Nephron (organoid): Measurements from ENCODE around the gene FUT6.
"Not testable (repeated sequence)": the region's sequence is repeated elsewhere in the genome, so short reads cannot be mapped to it uniquely, and the experiment has no call there.

Experiments
- H3K27ac Mint-ChIP-seq, 3 experiments: 2 replicates each; pipeline ENCODE4 v1.8.0; 2020; ENCODE audit warnings: mixed read lengths in 3 of 3, mild to moderate bottlenecking in 2 of 3, moderate library complexity in 1 of 3
- H3K27me3 Mint-ChIP-seq: 2 replicates; pipeline ENCODE4 v1.8.0; 2021; ENCODE audit warnings: low read depth, mild to moderate bottlenecking, moderate library complexity, mixed read lengths
- H3K36me3 Mint-ChIP-seq: 2 replicates; pipeline ENCODE4 v1.8.0; 2020; ENCODE audit warnings: low read depth, mixed read lengths
- H3K4me1 Mint-ChIP-seq: 2 replicates; pipeline ENCODE4 v1.8.0; 2020; ENCODE audit warnings: mixed read lengths
- H3K4me3 Mint-ChIP-seq, 3 experiments: 2 replicates each; pipeline ENCODE4 v1.8.0; 2020; ENCODE audit warnings: mild to moderate bottlenecking in 3 of 3, mixed read lengths in 3 of 3, moderate library complexity in 2 of 3
- H3K9me3 Mint-ChIP-seq: 2 replicates; pipeline ENCODE4 v1.8.0; 2020; ENCODE audit warnings: mixed read lengths
- TF ChIP-seq, protein P1 (sequence below), 3 experiments: fragments of 200-600 bp; sonication (generic); IDR thresholded peaks; one replicate each; pipeline ENCODE4 v1.5.0; 2021; ENCODE audit warnings: antibody characterized with exemption in 3 of 3; ENCODE audit not compliant: unreplicated experiment in 3 of 3

The FUT6 gene

DNA sequence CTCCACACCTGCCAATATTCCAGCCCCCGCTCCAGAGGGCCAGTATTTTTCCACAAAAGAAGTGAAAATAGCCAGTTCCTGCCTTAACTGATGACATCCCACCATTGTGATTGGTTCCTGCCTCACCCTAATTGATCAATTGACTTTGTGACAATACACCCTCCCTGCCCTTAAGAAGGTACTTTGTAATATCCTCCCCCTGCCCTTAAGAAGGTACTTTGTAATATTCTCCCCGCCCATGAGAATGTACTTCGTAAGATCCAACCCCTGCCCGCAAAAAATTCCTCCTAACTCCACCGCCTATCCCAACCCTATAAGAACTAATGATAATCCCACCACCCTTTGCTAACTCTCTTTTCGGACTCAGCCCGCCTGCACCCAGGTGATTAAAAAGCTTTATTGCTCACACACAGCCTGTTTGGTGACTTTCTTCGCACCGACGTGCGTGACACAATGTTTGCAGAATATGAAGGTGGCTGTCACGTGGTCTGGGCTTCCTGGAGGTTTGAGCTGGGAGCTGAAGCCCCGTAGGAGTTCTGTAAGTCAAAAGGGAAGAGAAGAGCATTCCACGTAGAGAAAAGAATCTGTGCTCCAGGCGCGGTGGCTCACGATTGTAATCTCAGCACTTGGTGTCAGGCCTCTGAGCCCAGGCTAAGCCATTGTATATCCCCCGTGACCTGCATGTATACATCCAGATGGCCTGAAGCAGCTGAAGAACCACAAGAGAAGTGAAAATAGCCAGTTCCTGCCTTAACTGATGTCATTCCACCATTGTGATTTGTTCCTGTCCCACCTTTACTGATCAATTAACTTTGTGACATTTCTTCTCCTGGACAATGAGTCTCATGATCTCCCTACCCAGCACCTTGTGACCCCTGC is 17.9 kb upstream of the FUT6 start:
- TF ChIP-seq, protein P1, sequence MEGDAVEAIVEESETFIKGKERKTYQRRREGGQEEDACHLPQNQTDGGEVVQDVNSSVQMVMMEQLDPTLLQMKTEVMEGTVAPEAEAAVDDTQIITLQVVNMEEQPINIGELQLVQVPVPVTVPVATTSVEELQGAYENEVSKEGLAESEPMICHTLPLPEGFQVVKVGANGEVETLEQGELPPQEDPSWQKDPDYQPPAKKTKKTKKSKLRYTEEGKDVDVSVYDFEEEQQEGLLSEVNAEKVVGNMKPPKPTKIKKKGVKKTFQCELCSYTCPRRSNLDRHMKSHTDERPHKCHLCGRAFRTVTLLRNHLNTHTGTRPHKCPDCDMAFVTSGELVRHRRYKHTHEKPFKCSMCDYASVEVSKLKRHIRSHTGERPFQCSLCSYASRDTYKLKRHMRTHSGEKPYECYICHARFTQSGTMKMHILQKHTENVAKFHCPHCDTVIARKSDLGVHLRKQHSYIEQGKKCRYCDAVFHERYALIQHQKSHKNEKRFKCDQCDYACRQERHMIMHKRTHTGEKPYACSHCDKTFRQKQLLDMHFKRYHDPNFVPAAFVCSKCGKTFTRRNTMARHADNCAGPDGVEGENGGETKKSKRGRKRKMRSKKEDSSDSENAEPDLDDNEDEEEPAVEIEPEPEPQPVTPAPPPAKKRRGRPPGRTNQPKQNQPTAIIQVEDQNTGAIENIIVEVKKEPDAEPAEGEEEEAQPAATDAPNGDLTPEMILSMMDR (IDR thresholded peaks at IDR 0.05; ENCODE audit: unreplicated experiment in 3 of 3) = no peak
- Mint-ChIP-seq H3K27ac (no peak overlapping the region), H3K9me3 (no peaks in the 10 kb centered on the region), H3K4me3 (no peak overlapping the region), H3K27me3 (peaks cover 8% of the 10 kb centered on the region), H3K36me3 (no peaks in the 10 kb centered on the region), H3K4me1 (peaks cover 5% of the 10 kb centered on the region)

DNA sequence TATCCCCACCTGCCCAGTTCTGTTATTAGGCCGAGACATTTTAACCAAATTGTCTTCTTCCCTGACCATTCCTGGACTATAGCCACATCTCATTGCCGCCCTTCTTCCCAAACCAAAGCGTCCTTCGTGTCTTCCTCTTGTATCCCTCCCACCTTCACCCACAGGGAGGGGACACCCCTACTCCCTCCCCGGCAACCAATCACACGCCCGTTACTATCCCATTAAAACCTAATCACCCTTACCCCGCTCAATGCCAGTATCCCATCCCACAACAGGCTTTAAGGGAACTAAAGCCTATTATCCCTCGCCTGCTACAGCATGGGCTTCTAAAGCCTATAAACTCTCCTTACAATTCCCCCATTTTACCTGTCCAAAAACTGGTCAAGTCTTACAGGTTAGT is 15.6 kb upstream of the FUT6 start:
- H3K36me3 Mint-ChIP-seq, H3K27ac Mint-ChIP-seq, H3K27me3 Mint-ChIP-seq, H3K4me1 Mint-ChIP-seq, H3K9me3 Mint-ChIP-seq, H3K4me3 Mint-ChIP-seq: not testable (repeated sequence)

DNA sequence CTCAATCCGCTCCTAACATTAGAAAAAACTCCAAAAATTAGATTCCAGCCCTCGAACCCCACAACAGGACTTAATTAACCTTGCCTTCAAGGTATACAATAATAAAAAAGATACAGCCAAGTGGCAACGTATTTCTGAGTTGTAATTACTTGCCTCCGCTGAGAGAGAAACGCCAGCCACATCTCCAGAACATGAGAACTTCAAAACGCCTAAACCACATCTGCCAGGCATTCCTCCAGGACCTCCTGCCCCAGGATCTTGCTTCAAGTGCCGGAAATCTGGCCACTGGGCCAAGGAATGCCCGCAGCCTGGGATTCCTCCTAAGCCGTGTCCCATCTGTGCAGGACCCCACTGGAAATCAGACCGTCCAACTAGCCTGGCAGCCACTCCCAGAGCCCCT is 14.6 kb upstream of the FUT6 start:
- not testable (repeated sequence) for H3K36me3 Mint-ChIP-seq, H3K9me3 Mint-ChIP-seq, H3K4me3 Mint-ChIP-seq, H3K4me1 Mint-ChIP-seq, H3K27me3 Mint-ChIP-seq
- peak overlapping the region in 1 of 3 experiments; percentile 31 for H3K27ac Mint-ChIP-seq

DNA sequence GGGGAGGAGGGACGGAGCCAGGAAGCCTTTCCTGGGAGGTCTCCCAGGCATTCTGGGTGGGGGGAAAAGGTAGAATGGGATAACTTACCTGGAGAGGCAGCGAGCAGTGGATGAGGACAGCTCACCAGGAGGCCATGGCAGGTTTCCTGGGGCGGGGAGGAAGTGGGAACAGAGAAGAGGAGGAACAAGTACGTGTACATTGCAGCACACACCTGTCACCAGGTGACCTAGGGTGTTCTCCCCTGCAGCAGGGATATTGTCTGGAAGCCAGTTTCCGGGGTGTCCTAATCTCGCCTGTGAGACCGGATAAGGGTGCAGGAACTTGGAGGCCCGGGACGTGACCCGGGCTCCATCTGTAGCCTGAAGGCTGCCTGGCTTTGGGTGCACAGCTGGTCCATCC is 11.8 kb upstream of the FUT6 start, which contains the start of gene FUT3:
Gene FUT3 (minus strand): TSS at position 148 of the 400 bp plus-strand sequence.
- Mint-ChIP-seq H3K27ac (peak within 1 kb of the TSS in 1 of 3 experiments; percentile 19), H3K4me1 (peaks cover 5% of the 10 kb centered on the region), H3K9me3 (no peaks in the 10 kb centered on the region), H3K27me3 (peaks cover 7% of the 10 kb centered on the region), H3K36me3 (no peaks in the 10 kb centered on the region), H3K4me3 (no peak within 1 kb of the TSS)
- TF ChIP-seq, protein P1 (IDR thresholded peaks at IDR 0.05; ENCODE audit: unreplicated experiment in 3 of 3) = no peak

DNA sequence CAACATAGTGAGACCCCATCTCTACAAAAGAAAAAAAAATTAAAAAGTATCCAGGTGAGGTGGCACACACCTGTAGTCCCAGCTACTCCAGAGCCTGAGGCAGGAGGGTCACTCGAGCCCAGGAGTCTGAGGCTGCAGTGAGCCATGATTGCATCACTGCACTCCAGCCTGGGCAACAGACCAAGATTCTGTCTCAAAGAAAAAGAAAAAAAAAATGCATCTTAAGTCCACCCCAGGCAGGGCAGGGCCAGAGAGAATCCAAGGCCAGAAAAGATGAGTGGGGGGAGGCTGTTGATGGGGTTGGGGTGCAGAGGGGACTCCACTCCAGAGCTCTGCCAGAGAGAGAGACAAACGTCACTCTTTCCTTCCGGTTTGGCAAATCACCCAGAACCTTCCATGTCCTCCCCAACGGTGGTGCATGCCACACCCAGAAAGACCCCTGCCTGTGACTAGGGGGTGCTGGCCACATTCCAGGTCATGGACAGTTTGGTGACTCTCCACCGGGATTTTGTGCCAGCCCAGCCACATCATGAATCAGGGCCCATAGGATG is 11.3 kb upstream of the FUT6 start:
- no peaks in the 10 kb centered on the region for H3K36me3 Mint-ChIP-seq
- H3K4me1 Mint-ChIP-seq = peaks cover 5% of the 10 kb centered on the region
- no peak overlapping the region for H3K4me3 Mint-ChIP-seq
- TF ChIP-seq, protein P1 (IDR thresholded peaks at IDR 0.05; ENCODE audit: unreplicated experiment in 3 of 3) = no peak
- peaks cover 7% of the 10 kb centered on the region for H3K27me3 Mint-ChIP-seq
- peak overlapping the region in 1 of 3 experiments; percentile 19 for H3K27ac Mint-ChIP-seq
- H3K9me3 Mint-ChIP-seq = no peaks in the 10 kb centered on the region

DNA sequence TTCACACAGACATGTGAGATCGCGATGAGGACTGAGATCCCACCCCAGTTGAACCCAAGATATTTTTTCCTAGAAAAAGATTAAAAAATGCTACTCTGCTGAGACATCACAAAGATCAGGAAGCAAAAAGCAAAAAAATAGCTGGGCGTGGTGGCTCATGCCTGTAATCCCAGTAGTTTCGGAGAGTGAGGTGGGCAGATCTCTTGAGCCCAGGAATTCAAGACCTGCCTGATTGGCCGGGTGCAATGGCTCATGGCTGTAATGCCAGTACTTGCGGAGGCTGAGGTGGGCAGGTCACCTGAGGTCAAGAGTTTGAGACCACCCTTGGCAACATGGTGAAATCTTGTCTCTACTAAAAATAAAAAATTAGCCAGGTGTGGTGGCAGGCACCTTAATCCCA is 10.7 kb upstream of the FUT6 start:
- H3K27me3 Mint-ChIP-seq = peaks cover 7% of the 10 kb centered on the region
- TF ChIP-seq, protein P1 (IDR thresholded peaks at IDR 0.05; ENCODE audit: unreplicated experiment in 3 of 3) = no peak
- H3K36me3 Mint-ChIP-seq = no peaks in the 10 kb centered on the region
- H3K27ac Mint-ChIP-seq = no peak overlapping the region
- H3K9me3 Mint-ChIP-seq = no peaks in the 10 kb centered on the region
- H3K4me1 Mint-ChIP-seq = peaks cover 5% of the 10 kb centered on the region
- no peak overlapping the region for H3K4me3 Mint-ChIP-seq

DNA sequence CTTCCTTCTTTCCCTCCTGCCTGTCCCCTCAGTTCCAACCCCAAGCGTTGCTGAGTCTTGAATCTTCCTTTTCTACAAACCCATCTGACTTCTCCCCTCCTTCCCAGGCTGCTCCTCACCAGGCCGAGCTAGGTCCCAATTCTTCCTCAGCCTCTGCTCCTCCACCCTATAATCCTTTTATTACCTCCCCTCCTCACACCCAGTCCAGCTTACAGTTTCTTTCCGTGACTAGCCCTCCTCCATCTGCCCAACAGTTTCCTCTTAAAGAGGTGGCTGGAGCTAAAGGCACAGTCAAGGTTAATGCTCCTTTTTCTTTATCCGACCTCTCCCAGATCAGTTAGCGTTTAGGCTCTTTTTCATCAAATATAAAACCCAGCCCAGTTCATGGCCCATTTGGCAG is 9.1 kb upstream of the FUT6 start:
- not testable (repeated sequence) for H3K27me3 Mint-ChIP-seq, H3K4me1 Mint-ChIP-seq, H3K36me3 Mint-ChIP-seq, H3K27ac Mint-ChIP-seq, H3K4me3 Mint-ChIP-seq, H3K9me3 Mint-ChIP-seq

DNA sequence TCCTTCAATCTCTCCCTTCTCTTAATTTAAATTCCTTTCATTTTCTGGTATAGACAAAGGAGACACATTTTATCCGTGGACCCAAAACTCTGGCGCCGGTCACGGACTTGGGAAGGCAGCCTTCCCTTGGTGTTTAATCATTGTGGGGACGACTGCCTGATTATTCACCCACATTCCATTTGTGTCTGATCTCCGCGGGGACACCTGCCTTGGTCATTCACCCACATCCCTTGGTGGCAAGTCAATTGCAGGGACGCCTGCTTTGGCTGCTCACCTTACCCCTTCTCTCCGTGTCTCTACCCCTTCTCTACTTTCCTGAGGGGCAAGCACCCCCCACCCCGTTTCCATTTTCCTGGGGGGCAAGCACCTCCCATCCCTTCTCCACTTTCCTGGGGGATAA is 8.3 kb upstream of the FUT6 start:
- not testable (repeated sequence) for H3K27me3 Mint-ChIP-seq, H3K27ac Mint-ChIP-seq, H3K9me3 Mint-ChIP-seq, H3K4me3 Mint-ChIP-seq, H3K4me1 Mint-ChIP-seq, H3K36me3 Mint-ChIP-seq
